Calu3 (cell line): ENCODE measurements around the gene SPSB4. TPM values are rescaled to one million over a fixed set of nuclear protein-coding genes. Genes with fewer than 3 reads are reported as not detected.

ENCODE experiments used
- BruUV-seq: library from RNA; stranded (reverse); fragments of 400-500 nt; replicated peaks from 2 replicates; lab custom pipeline; 2021; lab: Mats Ljungman, UMichigan
- CTCF ChIA-PET: fragments of 300-600 bp; sonication (Branson Sonifier 250); formaldehyde crosslinking; loops from one replicate; lab custom pipeline; 2022; ENCODE audit warnings: antibody characterized with exemption; lab: Charles Lee
- DNase-seq: peaks from one replicate; pipeline ENCODE4 v3.0.0; 2022
- H3K27ac Mint-ChIP-seq: one replicate; pipeline ENCODE4 v1.8.0; 2022; ENCODE audit warnings: mixed read lengths; ENCODE audit not compliant: unreplicated experiment
- H3K27me3 Mint-ChIP-seq: one replicate; pipeline ENCODE4 v1.8.0; 2022; ENCODE audit warnings: mixed read lengths; ENCODE audit not compliant: unreplicated experiment
- H3K36me3 Mint-ChIP-seq: one replicate; pipeline ENCODE4 v1.8.0; 2022; ENCODE audit warnings: mild to moderate bottlenecking, moderate library complexity, mixed read lengths; ENCODE audit not compliant: insufficient read depth, unreplicated experiment
- H3K4me1 Mint-ChIP-seq: one replicate; pipeline ENCODE4 v1.8.0; 2022; ENCODE audit warnings: mild to moderate bottlenecking, low read depth, mixed read lengths; ENCODE audit not compliant: unreplicated experiment
- H3K4me3 Mint-ChIP-seq: one replicate; pipeline ENCODE4 v1.8.0; 2022; ENCODE audit warnings: mild to moderate bottlenecking, low read depth, moderate library complexity, mixed read lengths; ENCODE audit not compliant: unreplicated experiment
- H3K9me3 Mint-ChIP-seq: one replicate; pipeline ENCODE4 v1.8.0; 2022; ENCODE audit warnings: low read depth, mixed read lengths; ENCODE audit not compliant: unreplicated experiment
- intact Hi-C: fragments of 100-400 bp; cut with micrococcal nuclease; formaldehyde crosslinking; loops from one replicate; pipeline ENCODE4 v1.10.0; 2022; ENCODE audit not compliant: unreplicated experiment
- total RNA-seq: library from RNA; stranded (reverse); gene quantifications from 2 replicates; pipeline ENCODE4 v1.2.3, GENCODE V29; 2022
- TF ChIP-seq, protein P1 (sequence below): fragments of 200-600 bp; IDR thresholded peaks from one replicate; pipeline ENCODE4 v1.8.0; 2022; ENCODE audit warnings: antibody characterized with exemption; ENCODE audit not compliant: unreplicated experiment

The SPSB4 gene
- total RNA-seq, 1 experiment from 2014 or later = not detected

DNA sequence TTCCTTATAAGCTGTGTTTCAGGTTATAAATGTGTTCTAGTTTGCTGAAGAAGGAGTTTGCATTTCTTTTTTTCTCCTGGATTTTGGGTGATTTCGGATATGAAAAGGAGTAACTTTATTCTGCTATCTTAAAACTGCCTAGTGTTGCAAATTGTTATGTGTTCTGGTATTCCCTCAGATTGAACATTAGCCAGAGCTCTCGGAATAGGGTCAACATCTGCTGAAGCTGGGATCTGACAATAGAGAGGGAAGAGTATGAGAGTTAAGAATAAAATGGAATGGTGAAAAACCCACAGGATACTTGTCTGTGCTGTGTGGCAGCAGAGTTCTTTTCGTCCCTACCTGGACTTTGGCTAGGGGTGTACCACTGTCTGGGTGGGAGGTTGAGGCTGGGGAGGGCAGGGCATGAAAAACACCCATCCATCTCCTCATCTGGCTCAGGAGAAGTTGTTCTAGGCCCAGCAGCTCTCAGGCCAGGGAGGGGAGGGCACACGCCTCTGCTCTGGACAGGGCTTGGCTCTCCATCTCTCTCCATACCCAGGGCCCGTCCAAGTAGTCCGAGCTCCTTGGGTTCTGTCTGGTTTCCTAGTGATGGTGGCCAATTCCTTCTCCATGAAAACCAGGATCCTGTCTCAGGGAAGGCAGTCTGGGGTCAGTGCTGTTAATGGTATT is 13.2 kb downstream of the SPSB4 start:
- no TSS peak for BruUV-seq
- Mint-ChIP-seq H3K4me1 (no peaks in the 10 kb centered on the region), H3K36me3 (no peaks in the 10 kb centered on the region), H3K27me3 (peaks cover 59% of the 10 kb centered on the region), H3K27ac (no peak overlapping the region), H3K4me3 (no peak overlapping the region), H3K9me3 (no peaks in the 10 kb centered on the region)
- CTCF ChIA-PET = interaction anchor here (0.6 kb wide), 1 partner anchor 17 kb away, joined by 3 read pairs; no protein-coding TSS in a partner anchor
- TF ChIP-seq, protein P1, sequence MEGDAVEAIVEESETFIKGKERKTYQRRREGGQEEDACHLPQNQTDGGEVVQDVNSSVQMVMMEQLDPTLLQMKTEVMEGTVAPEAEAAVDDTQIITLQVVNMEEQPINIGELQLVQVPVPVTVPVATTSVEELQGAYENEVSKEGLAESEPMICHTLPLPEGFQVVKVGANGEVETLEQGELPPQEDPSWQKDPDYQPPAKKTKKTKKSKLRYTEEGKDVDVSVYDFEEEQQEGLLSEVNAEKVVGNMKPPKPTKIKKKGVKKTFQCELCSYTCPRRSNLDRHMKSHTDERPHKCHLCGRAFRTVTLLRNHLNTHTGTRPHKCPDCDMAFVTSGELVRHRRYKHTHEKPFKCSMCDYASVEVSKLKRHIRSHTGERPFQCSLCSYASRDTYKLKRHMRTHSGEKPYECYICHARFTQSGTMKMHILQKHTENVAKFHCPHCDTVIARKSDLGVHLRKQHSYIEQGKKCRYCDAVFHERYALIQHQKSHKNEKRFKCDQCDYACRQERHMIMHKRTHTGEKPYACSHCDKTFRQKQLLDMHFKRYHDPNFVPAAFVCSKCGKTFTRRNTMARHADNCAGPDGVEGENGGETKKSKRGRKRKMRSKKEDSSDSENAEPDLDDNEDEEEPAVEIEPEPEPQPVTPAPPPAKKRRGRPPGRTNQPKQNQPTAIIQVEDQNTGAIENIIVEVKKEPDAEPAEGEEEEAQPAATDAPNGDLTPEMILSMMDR = no peak
- intact Hi-C loops = no loop called here
- DNase-seq = no peak

DNA sequence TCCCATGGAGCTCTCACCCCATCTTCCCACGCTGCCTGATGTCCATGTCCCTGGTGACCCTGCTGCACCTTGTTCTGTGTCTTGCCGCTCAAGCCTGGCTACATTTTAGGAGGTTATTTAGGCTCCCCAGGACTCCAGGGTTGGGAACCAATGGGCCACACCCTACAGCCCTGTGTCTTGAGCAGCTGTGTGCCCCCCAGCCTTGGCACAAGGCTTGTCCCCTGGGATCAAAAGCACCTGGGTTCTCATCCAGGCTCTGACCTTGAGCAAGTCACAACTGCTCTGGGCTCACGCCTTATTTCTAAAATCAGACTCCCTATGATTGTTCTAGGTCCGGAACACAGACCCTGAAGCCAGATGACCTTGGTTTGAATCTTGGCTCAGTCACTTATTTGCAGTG is 14.1 kb downstream of the SPSB4 start:
- no peaks in the 10 kb centered on the region for H3K4me1 Mint-ChIP-seq
- TF ChIP-seq, protein P1 = no peak
- DNase-seq = no peak
- H3K36me3 Mint-ChIP-seq = no peaks in the 10 kb centered on the region
- no peaks in the 10 kb centered on the region for H3K9me3 Mint-ChIP-seq
- H3K27ac Mint-ChIP-seq = no peak overlapping the region
- intact Hi-C loops = no loop called here
- no peak overlapping the region for H3K4me3 Mint-ChIP-seq
- CTCF ChIA-PET = interaction anchor here (0.6 kb wide), 1 partner anchor 18 kb away, joined by 3 read pairs; no protein-coding TSS in a partner anchor
- BruUV-seq = no TSS peak
- H3K27me3 Mint-ChIP-seq = peaks cover 54% of the 10 kb centered on the region

DNA sequence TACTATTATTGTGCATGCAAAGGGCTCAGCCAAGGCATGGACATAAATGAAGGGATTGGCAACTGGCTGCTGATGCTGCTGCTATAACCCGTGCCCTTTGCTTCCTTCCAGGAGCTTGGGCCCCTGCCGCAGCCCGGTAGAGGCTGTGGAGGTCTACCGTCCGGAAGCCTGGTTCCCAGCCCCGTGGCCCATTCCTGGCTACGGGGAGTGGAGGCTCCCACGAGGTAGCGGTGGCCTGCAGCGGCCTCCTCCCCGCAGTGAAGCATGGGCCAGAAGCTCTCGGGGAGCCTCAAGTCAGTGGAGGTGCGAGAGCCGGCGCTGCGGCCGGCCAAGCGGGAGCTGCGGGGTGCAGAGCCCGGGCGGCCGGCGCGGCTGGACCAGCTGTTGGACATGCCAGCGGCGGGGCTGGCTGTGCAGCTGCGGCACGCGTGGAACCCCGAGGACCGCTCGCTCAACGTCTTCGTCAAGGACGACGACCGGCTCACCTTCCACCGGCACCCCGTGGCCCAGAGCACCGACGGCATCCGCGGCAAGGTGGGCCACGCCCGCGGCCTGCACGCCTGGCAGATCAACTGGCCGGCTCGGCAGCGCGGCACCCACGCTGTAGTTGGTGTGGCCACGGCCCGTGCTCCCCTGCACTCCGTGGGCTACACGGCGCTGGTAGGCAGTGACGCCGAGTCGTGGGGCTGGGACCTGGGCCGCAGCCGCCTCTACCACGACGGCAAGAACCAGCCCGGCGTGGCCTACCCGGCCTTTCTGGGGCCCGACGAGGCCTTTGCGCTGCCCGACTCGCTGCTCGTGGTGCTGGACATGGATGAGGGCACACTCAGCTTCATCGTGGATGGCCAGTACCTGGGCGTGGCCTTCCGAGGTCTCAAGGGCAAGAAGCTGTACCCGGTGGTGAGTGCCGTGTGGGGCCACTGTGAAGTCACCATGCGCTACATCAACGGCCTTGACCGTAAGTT is 15.0 kb downstream of the SPSB4 start:
- TF ChIP-seq, protein P1 = no peak
- CTCF ChIA-PET = no interaction called here
- BruUV-seq = no TSS peak

DNA sequence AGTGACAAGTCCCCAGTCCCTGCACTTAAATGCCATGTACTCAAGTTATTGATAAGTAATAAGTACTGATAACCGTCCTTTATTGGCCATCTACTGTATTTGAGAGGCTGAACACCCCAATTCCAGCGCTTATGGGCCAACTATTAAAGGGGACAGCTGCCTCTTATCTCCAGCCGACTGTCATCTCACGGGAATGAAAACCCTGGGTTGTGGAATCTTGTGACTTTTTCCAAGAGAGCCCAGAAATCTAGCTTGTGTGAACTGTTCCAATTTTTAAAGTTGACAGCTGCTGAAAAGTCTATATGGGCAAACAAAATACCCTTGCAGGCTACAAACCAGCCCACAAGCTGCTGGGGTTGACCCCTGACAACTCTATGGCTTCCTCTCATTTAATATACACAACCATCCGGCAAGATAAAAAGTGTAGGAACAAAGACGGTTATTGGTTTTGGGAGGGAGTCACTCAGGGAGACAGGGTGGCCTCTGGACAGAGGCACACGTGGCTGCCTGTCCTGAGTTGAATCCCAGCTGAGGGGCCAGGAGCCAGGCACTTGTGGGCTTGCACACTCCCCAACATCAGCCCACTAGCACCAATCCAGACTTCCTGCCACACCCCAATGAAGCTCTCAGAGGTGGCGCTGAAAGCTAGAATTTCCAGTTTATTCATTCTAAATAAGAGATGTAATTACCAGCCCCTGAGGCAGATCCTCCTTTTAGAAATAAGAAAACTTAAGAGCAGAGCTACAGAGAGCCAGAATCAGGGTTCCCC is 16.2 kb downstream of the SPSB4 start:
- no peak overlapping the region for H3K4me3 Mint-ChIP-seq
- TF ChIP-seq, protein P1 = no peak
- H3K36me3 Mint-ChIP-seq = no peaks in the 10 kb centered on the region
- intact Hi-C loops = no loop called here
- CTCF ChIA-PET = interaction anchor here (0.6 to 1.2 kb wide), 2 partner anchors 145 to 1962 kb away, joined by 3 to 7 read pairs; no protein-coding TSS in a partner anchor
- no peaks in the 10 kb centered on the region for H3K4me1 Mint-ChIP-seq
- BruUV-seq = no TSS peak
- peaks cover 50% of the 10 kb centered on the region for H3K27me3 Mint-ChIP-seq
- no peak for DNase-seq
- H3K9me3 Mint-ChIP-seq = no peaks in the 10 kb centered on the region
- no peak overlapping the region for H3K27ac Mint-ChIP-seq

More for the DNA sequence above, 15.0 kb downstream of the SPSB4 start:
- H3K4me3 Mint-ChIP-seq = no peak overlapping the region
- H3K4me1 Mint-ChIP-seq = no peaks in the 10 kb centered on the region
- no peak overlapping the region for H3K27ac Mint-ChIP-seq
- intact Hi-C loops = no loop called here
- H3K9me3 Mint-ChIP-seq = no peaks in the 10 kb centered on the region
- peaks cover 50% of the 10 kb centered on the region for H3K27me3 Mint-ChIP-seq
- no peak for DNase-seq
- no peaks in the 10 kb centered on the region for H3K36me3 Mint-ChIP-seq
